GM15510 (cell line): ENCODE measurements around the gene RNF13.

Source experiments
- POLR2A ChIP-seq: IDR thresholded peaks from 3 replicates; pipeline ENCODE4 v1.6.1; 2011; ENCODE audit warnings: borderline replicate concordance; ENCODE audit not compliant: insufficient read length; ENCODE audit errors: extremely low read depth

The RNF13 gene

DNA sequence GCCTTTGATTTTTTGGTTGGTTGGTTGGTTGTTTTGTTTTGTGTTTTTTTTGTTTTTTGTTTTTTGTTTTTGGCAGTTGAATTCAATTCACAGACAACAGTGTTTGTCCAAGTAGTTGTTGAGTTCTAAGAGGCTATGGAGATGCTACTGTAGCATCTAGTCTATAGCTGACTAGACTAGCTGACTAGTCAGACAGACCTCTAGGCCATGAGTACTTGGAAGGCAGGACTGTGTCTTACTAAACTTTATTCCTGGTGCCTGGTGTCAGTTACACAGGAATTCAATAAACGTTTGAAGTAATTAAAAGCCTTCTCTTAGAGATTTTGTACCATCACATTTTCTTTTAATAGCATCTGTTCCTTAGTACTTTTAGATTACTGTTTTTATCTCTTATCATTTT is 35.7 kb downstream of the RNF13 start:
- TF ChIP-seq POLR2A: no peak

DNA sequence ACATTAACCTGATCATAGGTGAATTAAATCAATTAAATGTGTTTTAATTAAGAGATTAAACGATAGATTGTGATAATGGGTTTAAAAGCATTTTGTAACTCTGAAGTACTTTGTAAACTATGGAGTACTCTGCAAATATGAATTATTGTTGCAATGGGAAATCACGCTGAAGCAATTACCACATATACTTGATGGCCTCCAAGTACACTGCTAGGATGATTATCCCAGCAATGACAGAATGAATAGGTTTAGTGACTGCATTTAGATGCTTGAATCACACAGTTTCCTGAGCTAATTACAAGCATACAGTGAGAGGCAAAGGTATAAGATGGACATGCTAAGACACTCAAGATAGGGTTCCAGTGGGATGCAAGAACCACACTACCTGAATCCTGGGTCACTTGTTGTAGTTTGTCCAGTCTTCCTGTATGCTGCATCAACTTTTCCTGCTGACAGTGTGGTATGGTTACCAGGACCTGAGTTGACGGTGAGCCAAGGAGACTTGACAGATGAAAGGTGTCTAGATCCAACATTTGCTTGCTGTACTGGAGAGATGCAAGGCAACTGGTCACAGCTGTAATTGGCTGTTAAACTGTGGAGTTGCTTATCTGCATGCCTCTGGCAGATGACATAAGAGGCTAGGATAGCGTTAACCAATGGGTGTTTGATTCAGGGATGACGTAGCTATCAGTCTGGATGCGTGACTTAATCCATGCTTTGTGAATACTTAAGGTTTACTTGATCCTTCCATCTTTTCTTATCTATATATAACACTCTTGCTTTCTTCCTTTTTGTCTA is 38.0 kb downstream of the RNF13 start:
- TF ChIP-seq POLR2A: no peak

DNA sequence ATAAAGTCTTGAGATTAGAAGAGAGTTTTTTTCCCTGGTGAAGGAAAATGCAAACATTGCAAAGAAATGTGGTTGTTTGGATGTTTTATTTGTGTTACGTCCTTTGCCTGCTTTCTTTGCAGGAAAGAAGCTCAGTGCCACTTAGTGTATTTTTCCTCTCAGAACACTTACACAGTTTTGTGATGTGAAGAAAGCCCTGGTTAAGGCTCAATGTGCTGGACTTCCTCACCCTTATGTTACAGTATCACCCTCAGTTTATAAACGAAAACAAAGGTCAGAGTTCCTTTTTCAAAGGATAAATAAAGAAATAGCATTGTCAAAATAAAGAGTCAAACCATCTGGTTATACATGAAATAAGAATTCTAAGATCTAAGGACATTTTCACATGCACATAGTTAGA is 45.9 kb downstream of the RNF13 start:
- no peak for TF ChIP-seq POLR2A

DNA sequence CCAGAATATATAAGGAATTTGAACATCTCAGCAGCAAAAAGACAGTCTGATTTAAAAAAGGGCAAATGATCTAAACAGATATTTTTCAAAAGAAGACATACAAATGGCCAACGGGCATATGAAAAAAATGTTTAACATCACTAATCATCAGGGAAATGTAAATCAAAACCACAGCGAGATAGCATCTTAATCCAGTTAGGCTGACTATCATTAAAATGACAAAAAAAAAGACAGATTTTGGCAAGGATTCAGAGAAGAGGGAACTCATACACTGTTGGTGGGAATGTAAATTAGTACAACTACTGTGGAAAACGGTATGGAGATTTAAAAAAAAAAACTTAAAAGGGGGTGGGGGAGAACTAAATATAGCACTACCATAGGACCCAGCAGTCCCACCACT is 47.9 kb downstream of the RNF13 start:
- no peak for TF ChIP-seq POLR2A

DNA sequence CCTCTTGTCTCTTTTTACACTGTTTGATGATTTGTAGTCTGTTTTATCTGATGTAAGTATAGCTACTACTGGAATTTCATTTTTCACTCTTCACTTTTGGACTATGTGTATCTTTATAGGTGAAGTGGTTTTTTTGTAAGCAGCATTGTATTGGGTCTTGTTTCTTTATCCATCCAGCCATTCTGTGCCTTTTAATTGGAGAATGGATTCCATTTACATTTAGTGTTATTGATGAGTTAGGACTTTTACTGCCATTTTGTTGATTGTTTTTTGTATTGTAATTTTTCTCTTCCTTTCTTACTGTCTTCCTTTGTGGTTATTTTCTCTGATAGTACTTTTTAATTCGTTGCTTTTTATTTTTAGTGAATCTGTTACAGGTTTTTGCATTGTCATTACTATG is 54.5 kb downstream of the RNF13 start:
- no peak for TF ChIP-seq POLR2A

DNA sequence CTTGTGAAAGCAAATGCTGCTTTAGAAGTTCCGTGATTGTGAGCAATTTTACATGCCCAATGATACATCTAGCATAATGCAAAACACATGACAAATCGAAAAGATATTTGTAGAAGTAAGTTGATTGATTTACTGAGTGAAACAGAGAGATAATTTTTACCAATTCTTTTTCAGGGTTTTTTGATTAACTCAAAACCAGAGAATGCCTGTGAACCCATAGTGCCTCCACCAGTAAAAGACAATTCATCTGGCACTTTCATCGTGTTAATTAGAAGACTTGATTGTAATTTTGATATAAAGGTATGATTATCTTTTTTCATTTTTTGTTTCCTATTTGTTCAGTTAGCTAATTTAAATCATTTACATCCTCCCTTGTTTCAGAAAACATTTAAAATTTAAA is 58.8 kb downstream of the RNF13 start:
- no peak for TF ChIP-seq POLR2A

DNA sequence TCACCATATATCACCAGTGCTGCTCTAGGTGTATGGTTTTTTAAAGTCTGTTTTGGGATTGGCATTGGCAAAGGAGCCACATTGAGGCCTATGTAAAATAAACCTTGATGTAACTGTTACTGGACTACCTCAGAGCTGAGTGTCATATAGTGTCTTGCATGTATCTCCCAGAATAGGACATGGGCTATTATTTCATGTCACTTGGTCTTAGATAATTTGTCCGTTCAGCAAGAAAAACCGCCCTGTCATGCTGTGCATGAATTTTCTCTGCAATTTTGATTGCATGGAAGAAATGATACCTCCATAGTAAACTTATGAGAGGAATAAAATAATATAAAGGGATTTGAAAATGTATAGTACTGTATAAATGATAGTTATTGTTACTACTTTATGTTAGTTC is 59.6 kb downstream of the RNF13 start:
- TF ChIP-seq POLR2A: no peak

DNA sequence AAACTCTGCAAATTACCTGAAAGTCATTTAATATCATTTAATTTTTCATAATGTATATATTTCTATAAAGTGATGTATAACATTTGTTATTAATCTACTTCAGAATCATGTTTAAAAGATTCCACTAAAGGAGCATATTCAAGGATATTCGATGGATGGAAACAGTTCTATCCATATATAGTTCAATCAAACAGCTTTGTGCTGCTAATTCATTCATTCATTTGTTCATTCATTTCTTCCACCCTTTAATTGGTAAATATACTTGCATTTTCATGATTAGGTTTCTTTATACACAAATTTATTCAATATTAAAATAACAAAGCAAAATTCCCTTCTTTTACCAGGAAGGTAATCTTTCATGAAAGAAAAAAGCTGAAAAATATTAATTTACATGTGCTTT is 64.7 kb downstream of the RNF13 start:
- TF ChIP-seq POLR2A: no peak

DNA sequence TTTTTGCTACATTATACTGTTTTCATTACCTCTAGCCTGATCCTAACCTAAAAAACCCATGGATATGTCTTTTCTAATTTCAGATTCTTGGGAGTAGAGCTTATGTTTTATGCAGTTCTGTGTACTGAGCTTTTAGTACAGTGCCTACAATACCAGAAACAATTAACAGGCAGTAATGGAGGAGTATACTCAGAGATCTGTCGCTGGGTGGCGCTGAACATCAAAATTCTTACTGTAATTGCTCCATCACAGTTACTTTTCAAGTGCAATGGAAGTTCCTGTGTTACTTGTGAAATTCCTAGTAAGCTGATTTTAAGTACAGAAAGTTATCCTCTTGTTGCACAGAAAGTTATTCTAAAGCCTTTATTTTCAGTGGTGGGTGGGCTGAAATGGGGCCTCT is 66.9 kb downstream of the RNF13 start:
- no peak for TF ChIP-seq POLR2A

DNA sequence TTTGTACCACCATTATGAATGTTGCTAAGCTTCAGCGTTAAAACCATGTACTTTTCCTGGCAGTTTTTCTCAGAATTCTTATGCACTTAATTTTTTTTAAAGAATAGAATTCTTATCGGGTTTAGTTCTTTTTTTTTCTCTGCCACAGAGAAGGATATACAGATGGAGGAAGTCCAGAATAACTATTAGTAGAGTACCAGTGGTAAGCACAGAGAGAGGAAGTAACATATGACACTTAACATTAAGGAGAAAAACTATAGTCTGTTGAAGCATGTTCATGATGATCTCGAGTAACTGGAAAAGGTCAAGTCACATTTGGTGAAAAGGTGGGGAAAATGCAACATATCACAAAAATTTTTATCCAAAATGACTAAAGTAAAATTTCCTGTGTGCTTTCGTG is 68.9 kb downstream of the RNF13 start:
- no peak for TF ChIP-seq POLR2A

DNA sequence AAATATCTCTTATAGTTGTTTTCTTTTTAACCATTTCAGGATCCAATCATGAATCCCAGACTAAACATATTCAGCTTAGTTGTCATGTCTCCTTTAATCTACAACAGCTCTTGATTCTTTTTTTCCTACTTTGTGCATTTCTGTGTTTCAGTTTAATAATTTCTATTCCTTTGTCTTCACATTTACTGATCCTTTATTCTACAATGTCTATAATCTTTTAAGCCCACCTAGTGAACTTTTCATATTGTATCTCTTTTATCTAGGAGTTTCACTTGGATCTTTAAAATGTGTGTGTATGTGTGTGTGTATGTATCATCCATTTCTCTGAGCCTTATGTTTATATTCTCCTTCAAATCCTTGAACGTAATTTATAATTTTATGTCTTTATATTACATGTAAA is 70.1 kb downstream of the RNF13 start:
- TF ChIP-seq POLR2A: no peak

DNA sequence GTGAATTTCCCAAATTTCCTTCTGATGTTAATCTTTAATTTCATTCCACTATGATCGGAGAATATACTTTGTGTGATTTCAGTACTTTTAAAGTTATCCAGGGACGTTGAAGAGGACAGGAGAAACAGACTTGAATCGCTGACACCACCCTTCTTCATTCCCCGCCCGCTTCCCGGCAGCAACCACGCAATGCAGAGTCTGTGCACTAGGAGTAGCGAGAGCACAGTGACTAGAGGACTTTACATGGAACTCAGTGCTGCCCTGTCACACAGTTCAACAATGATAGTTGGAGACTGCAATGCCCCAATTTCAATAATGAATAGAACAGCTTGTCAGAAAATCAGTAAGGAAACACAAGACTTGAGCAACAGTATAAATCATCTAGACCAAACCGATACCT is 73.9 kb downstream of the RNF13 start:
- no peak for TF ChIP-seq POLR2A

DNA sequence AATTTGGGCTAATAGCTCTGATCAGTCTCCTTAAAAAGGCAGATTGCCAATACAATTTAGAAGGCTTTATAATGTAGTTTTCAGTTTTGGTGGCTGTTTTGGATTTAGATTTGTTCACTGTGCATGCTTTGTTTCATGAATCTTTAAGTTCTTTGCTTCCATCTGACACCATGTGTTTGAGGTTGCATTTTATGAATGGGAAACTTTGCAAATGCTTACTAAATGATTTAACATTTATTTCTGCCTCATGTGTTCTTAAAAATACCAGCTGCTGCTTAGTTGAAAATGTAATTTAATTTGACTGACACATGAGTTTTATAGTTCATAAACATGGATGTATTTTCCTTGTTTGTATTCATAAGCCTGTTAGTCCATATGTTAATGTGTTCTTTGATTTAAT is 78.6 kb downstream of the RNF13 start:
- TF ChIP-seq POLR2A: no peak

DNA sequence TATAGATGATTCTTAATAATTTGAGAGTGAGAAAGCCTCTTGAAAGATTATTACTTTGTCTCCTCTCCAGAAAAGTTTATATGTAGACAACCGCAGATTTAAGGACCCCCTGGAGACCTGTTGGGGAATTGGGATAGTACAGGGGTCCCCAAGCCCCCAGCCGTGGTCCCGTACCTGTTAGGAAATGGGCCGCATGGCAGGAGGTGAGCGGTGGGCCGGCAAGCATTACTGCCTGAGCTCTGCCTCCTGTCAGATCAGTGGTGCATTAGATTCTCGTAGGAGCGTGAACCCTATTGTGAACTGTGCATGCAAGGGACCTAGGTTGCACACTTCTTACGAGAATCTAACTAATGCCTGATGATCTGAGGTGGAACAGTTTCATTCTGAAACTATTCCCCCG is 79.4 kb downstream of the RNF13 start:
- TF ChIP-seq POLR2A: no peak

DNA sequence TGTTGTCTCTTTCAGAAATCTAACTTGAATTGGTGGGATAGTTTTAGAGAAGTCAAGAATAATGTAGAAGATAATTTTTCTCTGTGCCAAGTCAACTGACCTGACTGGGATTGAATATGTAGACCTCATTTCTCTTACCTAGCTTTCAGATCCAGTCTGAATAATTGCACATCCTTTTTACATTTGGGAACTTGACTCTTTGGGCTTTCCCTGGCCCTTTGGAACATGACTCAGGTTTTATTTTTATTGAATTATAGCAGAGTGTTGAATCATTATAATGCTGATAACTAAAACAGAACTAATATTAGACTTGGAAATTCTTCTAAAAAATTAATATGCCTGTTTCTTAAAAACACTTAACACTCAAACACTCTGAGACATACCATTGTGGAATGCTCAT is 81.2 kb downstream of the RNF13 start:
- TF ChIP-seq POLR2A: no peak

DNA sequence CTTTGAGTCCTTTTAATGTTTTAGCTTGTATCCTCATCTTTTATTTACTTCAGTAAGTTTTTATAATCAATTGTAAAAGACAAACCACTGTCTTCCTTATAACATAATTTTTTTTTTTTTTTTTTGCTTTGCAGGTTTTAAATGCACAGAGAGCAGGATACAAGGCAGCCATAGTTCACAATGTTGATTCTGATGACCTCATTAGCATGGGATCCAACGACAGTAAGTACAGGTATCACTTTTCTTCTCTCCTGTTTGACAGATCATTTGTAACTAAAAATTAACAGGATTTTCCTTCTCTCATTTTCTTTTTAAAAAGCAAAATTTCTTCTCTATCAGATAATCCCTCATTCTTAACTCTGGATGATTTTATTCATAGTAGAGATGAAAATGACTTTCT is 82.3 kb downstream of the RNF13 start:
- no peak for TF ChIP-seq POLR2A

DNA sequence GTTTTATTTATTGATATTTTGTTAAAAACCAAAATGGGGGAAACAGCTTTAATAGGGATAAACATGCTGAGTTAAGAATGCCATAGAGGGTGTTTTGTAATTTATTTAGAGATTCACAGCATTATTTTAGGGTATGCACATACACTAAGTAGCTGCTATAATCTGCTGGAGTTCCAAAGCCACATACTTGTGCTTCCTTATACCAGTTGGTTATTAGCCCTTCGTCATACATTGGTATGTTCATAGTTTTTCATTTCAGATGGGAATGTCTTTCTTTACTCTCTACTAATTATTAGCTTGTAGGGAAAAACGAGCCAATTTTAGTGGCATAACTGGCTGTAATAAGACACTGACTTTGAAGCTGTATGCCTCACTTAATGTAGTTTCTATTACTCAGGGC is 82.8 kb downstream of the RNF13 start:
- TF ChIP-seq POLR2A: no peak
